Upper lobe of left lung (tissue), 6 donors: ENCODE measurements around the gene TRAPPC1. TPM values are rescaled to one million over a fixed set of nuclear protein-coding genes. Genes with fewer than 3 reads are reported as not detected.

Source experiments
- ATAC-seq, 2 donors: fragments of 200-7000 bp; cut with Tn5 transposase; one replicate each; pipeline ENCODE4 v1.9.1; 2022; ENCODE audit warnings: mild to moderate bottlenecking in 2 of 2, moderate library complexity in 2 of 2; ENCODE audit not compliant: low FRiP score in 2 of 2
- DNase-seq, 2 donors: peaks; one replicate each; pipeline ENCODE4 v3.0.0-alpha.2; 2019 to 2020
- H3K27ac ChIP-seq, 4 donors: fragments of 200-600 bp; sonication (generic); one replicate each; pipeline ENCODE4 v1.5.1; 2016 to 2019
- H3K27me3 ChIP-seq, 4 donors: fragments of 200-600 bp; sonication (generic); one replicate each; pipeline ENCODE4 v1.5.1; 2017 to 2019
- H3K36me3 ChIP-seq, 4 donors: fragments of 200-600 bp; sonication (generic); one replicate each; pipeline ENCODE4 v1.5.1; 2016 to 2019
- H3K4me1 ChIP-seq, 4 donors: fragments of 200-600 bp; sonication (generic); one replicate each; pipeline ENCODE4 v1.5.1; 2018 to 2019
- H3K4me3 ChIP-seq, 4 donors: fragments of 200-600 bp; sonication (generic); one replicate each; pipeline ENCODE4 v1.5.1; 2017 to 2019; ENCODE audit warnings: mild to moderate bottlenecking in 2 of 4, moderate library complexity in 1 of 4
- H3K9me3 ChIP-seq, 4 donors: fragments of 200-600 bp; sonication (generic); one replicate each; pipeline ENCODE4 v1.5.1; 2018 to 2019
- EP300 ChIP-seq, 4 donors: sonication (generic); formaldehyde crosslinking; IDR thresholded peaks; one replicate each; pipeline ENCODE4 v1.5.1; 2017; ENCODE audit warnings: antibody characterized with exemption in 4 of 4, control low read depth in 2 of 4
- POLR2A ChIP-seq, 4 donors: fragments of 450-650 bp; IDR thresholded peaks; one replicate each; pipeline ENCODE4 v1.5.1; 2016 to 2017; ENCODE audit warnings: antibody characterized with exemption in 4 of 4, mild to moderate bottlenecking in 2 of 4
- POLR2AphosphoS5 ChIP-seq, 2 donors: sonication (generic); formaldehyde crosslinking; IDR thresholded peaks; one replicate each; pipeline ENCODE4 v1.5.1; 2017; ENCODE audit warnings: antibody characterized with exemption in 2 of 2
- WGBS, 2 donors: methylation state at CpG; one replicate each; pipeline ENCODE4 v1.1.5; 2017 to 2018; 5-methylcytosine and 5-hydroxymethylcytosine counted together
- total RNA-seq, 6 donors: library from RNA; depleted of rRNA in 4 of 6; stranded (reverse); fragments of >200 nt in 4 of 6; gene quantifications; one replicate each; pipeline versions ENCODE4 v1.1.0 to v1.2.1, GENCODE V29; 2016 to 2021
- TF ChIP-seq, protein P1 (sequence below), 6 experiments: fragments of 450-650 bp in 4 of 6; fragments of 200-600 bp in 2 of 6; sonication (generic) in 2 of 6; IDR thresholded peaks; one replicate each; pipeline ENCODE4 v1.5.1; 2016 to 2019; ENCODE audit warnings: antibody characterized with exemption in 6 of 6
- donor health status: DM: no; HTN: no; CAD: no; lungs with moderate emphysema.
- donor health status: DM: no; HTN: yes; CAD: no; lungs with severe emphysema.

Gene TRAPPC1
- total RNA-seq, 6 donors from 2014 or later: 70.4 to 148 (median 95.8) TPM

DNA sequence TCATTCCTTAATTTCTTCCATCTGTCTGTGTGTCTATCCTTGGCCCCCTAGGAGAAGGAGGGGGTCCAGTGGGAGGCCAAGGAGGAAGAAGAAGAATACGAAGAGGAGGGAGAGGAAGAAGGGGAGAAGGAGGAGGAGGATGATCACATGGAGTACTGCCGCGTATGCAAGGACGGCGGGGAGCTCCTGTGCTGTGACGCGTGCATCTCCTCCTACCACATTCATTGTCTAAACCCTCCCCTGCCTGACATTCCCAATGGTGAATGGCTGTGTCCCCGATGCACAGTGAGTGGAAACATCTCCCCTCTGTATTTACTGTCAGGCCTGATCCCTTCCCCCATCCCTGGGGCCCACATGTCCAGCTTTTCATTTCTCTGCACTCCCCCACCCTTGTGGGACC is 36.9 kb downstream of the TRAPPC1 start:
- ATAC-seq (no peak), DNase-seq (no peak)
- Histone ChIP-seq H3K9me3 (no peaks in the 10 kb centered on the region), H3K27me3 (no peaks in the 10 kb centered on the region), H3K4me1 (peaks cover 4 to 6% (median 5%) of the 10 kb centered on the region in 4 donors), H3K36me3 (peaks cover 29 to 90% (median 66%) of the 10 kb centered on the region in 4 donors), H3K4me3 (no peak overlapping the region), H3K27ac (no peak overlapping the region)
- TF ChIP-seq POLR2A (IDR thresholded peaks at IDR 0.05) (no peak), POLR2AphosphoS5 (IDR thresholded peaks at IDR 0.05) (no peak)
- 88 to 91% methylated on average over 8 of the region's 8 CpGs for WGBS, 2 donors

DNA sequence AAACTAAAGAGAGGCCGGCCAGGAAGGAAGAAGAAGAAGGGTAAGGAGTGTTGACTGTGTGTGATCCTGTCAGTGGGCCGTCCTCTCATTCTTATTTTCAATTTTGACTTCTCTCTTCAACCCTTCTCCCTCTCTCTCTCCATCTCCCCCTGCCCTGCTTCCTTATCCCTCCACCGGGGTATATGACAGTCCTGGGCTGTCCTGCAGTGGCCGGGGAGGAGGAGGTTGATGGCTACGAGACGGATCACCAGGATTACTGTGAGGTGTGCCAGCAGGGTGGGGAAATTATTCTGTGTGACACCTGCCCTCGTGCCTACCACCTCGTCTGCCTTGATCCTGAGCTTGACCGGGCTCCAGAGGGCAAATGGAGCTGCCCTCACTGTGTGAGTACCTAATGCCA is 37.5 kb downstream of the TRAPPC1 start:
- TF ChIP-seq, protein P1, sequence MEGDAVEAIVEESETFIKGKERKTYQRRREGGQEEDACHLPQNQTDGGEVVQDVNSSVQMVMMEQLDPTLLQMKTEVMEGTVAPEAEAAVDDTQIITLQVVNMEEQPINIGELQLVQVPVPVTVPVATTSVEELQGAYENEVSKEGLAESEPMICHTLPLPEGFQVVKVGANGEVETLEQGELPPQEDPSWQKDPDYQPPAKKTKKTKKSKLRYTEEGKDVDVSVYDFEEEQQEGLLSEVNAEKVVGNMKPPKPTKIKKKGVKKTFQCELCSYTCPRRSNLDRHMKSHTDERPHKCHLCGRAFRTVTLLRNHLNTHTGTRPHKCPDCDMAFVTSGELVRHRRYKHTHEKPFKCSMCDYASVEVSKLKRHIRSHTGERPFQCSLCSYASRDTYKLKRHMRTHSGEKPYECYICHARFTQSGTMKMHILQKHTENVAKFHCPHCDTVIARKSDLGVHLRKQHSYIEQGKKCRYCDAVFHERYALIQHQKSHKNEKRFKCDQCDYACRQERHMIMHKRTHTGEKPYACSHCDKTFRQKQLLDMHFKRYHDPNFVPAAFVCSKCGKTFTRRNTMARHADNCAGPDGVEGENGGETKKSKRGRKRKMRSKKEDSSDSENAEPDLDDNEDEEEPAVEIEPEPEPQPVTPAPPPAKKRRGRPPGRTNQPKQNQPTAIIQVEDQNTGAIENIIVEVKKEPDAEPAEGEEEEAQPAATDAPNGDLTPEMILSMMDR (IDR thresholded peaks at IDR 0.05): no peak
- TF ChIP-seq EP300 (IDR thresholded peaks at IDR 0.05): no peak
- no peak for TF ChIP-seq POLR2A (IDR thresholded peaks at IDR 0.05)
- TF ChIP-seq POLR2AphosphoS5 (IDR thresholded peaks at IDR 0.05): no peak
- DNase-seq (no peak), ATAC-seq (no peak)
- Histone ChIP-seq H3K36me3 (peaks cover 24 to 84% (median 60%) of the 10 kb centered on the region in 4 donors), H3K4me3 (no peak overlapping the region), H3K27ac (no peak overlapping the region), H3K4me1 (peaks cover 10 to 13% (median 11%) of the 10 kb centered on the region in 4 donors), H3K9me3 (no peaks in the 10 kb centered on the region), H3K27me3 (no peaks in the 10 kb centered on the region)
- 90 to 92% methylated on average over 9 of the region's 9 CpGs for WGBS, 2 donors

DNA sequence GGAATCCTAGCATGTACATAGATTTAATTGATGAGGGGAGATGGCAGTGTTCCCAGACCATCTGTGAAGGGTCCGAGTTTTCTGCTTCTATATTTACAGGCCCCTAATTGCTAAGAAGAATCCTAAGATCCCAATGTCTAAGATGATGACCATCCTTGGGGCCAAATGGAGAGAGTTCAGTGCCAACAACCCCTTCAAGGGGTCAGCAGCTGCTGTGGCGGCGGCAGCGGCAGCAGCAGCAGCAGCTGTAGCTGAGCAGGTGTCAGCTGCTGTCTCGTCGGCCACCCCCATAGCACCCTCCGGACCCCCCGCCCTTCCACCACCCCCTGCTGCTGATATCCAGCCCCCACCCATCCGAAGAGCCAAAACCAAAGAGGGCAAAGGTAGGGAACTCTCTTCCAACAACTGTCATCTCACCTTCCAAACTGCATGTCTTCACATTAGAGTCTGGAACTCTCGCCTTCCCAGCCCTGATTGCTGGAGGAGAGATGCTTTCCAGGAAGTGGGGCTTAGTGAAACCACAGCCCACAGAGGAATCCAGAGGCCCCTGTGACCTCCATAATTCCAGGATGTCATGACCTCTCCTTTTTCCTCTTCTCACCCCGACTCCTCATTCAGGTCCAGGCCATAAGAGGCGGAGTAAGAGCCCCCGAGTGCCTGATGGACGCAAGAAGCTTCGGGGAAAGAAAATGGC is 38.4 kb downstream of the TRAPPC1 start:
- no peak for DNase-seq
- 82 to 89% methylated on average over 15 of the region's 15 CpGs for WGBS, 2 donors
- ATAC-seq: no peak

DNA sequence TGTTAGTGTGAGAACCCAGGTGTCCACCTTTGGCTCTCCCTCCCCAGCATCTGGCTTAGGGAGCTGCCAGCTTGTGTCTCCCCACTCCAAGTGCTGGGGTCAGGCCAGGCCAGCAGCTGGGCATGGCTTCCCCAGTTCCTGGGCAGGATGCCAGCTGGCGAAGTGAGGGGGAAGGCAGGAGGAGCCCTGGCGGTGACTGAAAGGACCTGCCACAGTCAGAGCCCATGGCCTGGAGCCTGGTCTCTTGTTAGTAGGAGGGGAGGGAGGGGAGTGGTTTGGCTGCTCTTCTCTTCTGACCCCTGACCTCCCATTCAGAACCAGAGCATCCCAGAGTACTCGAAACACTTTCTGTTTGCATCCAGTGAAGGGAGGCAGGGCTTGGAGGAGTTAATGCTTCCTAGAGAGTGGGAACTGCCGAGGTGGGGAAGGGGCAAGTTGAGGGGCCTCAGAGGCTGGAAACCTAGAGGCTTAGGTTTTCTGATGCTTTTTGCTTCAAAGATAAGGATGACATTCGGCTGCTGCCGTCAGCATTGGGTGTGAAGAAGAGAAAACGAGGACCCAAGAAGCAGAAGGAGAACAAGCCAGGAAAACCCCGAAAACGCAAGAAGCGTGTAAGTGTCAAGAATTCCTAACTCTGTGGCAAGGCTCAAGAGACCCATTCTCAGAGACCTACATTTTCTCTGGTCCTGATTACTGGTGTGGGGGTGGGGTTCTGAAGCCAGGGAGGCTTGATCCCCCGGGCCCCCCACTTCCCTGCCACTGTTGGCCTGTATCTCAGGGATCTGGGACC is 42.4 kb downstream of the TRAPPC1 start:
- H3K4me3 ChIP-seq: peak overlapping the region in 1 of 4 donors; percentile 96
- peaks cover 39 to 50% (median 47%) of the 10 kb centered on the region in 4 donors for H3K4me1 ChIP-seq
- no peaks in the 10 kb centered on the region for H3K27me3 ChIP-seq
- WGBS, 2 donors: 28 to 29% methylated on average over 9 to 11 of the region's 11 CpGs
- TF ChIP-seq, protein P1 (IDR thresholded peaks at IDR 0.05): peak; percentile 45 to 90 (median 82)
- TF ChIP-seq POLR2A (IDR thresholded peaks at IDR 0.05) (peak in 1 of 4 donors; percentile 43), POLR2AphosphoS5 (IDR thresholded peaks at IDR 0.05) (peak; percentile 89 to 93), EP300 (IDR thresholded peaks at IDR 0.05) (peak in 1 of 4 donors; percentile 82)
- H3K36me3 ChIP-seq: peaks cover 9 to 38% (median 22%) of the 10 kb centered on the region in 4 donors
- ATAC-seq: peak; percentile 73 to 90
- peak overlapping the region; percentile 89 to 96 (median 92) for H3K27ac ChIP-seq
- H3K9me3 ChIP-seq: no peaks in the 10 kb centered on the region
- peak; percentile 90 to 98 for DNase-seq

More for the DNA sequence above, 38.4 kb downstream of the TRAPPC1 start:
- Histone ChIP-seq H3K4me1 (peaks cover 19 to 22% (median 20%) of the 10 kb centered on the region in 4 donors), H3K9me3 (no peaks in the 10 kb centered on the region), H3K27me3 (no peaks in the 10 kb centered on the region), H3K27ac (no peak overlapping the region), H3K4me3 (no peak overlapping the region), H3K36me3 (peaks cover 21 to 75% (median 51%) of the 10 kb centered on the region in 4 donors)
- TF ChIP-seq EP300 (IDR thresholded peaks at IDR 0.05) (no peak), POLR2A (IDR thresholded peaks at IDR 0.05) (no peak), POLR2AphosphoS5 (IDR thresholded peaks at IDR 0.05) (no peak)
- TF ChIP-seq, protein P1 (IDR thresholded peaks at IDR 0.05): no peak
